GM21367 (cell line): Measurements from ENCODE around the gene BCAT1.
"Not testable (repeated sequence)": the region's sequence is repeated elsewhere in the genome, so short reads cannot be mapped to it uniquely, and the experiment has no call there.

ENCODE experiments used
- ATAC-seq: cut with Tn5 transposase; IDR thresholded peaks from one replicate; pipeline ENCODE4 v1.9.1; 2021; ENCODE audit not compliant: unreplicated experiment

The BCAT1 gene

GRCh38 chr12:24960222-24960855, 11.4 kb upstream of the BCAT1 start:
- ATAC-seq, result no peak

GRCh38 chr12:24956351-24956750, 7.5 kb upstream of the BCAT1 start:
- not testable (repeated sequence) for ATAC-seq

GRCh38 chr12:24955853-24956252, 7.0 kb upstream of the BCAT1 start:
- no peak for ATAC-seq

- ATAC-seq, result no peak
Measured at GRCh38 chr12:24955389-24955788, 6.5 kb upstream of the BCAT1 start.

GRCh38 chr12:24954261-24954660, 5.4 kb upstream of the BCAT1 start:
- ATAC-seq, result no peak

- no peak for ATAC-seq
Measured at GRCh38 chr12:24952389-24952788, 3.5 kb upstream of the BCAT1 start.

- peak; percentile 31 for ATAC-seq
Measured at GRCh38 chr12:24950231-24950834, 1.4 kb upstream of the BCAT1 start.

GRCh38 chr12:24948420-24948756, 513 bp downstream of the BCAT1 start:
- peak; percentile 22 for ATAC-seq

GRCh38 chr12:24947541-24948419, 1.1 kb downstream of the BCAT1 start:
- ATAC-seq, result no peak

GRCh38 chr12:24945845-24946244, 3.1 kb downstream of the BCAT1 start:
- ATAC-seq, result no peak

GRCh38 chr12:24945039-24945438, 3.9 kb downstream of the BCAT1 start:
- ATAC-seq, result no peak

GRCh38 chr12:24944601-24944975, 4.3 kb downstream of the BCAT1 start:
- ATAC-seq, result no peak

GRCh38 chr12:24943947-24944600, 4.8 kb downstream of the BCAT1 start:
- ATAC-seq, result no peak

- ATAC-seq, result no peak
Measured at GRCh38 chr12:24940157-24940556, 8.7 kb downstream of the BCAT1 start.

GRCh38 chr12:24939551-24939950, 9.3 kb downstream of the BCAT1 start:
- ATAC-seq, result not testable (repeated sequence)

GRCh38 chr12:24938341-24938740, 10.6 kb downstream of the BCAT1 start:
- no peak for ATAC-seq

GRCh38 chr12:24937553-24938244, 11.2 kb downstream of the BCAT1 start:
- no peak for ATAC-seq

GRCh38 chr12:24933694-24934407, 15.1 kb downstream of the BCAT1 start:
- no peak for ATAC-seq

GRCh38 chr12:24931666-24932405, 17.1 kb downstream of the BCAT1 start:
- ATAC-seq, result peak; percentile 89

GRCh38 chr12:24929953-24930352, 18.9 kb downstream of the BCAT1 start:
- no peak for ATAC-seq
